ENCODE measurements around the gene PAN2.
"Not testable (repeated sequence)": the region's sequence is repeated elsewhere in the genome, so short reads cannot be mapped to it uniquely, and the experiment has no call there.

Gene PAN2

GRCh38 chr12:56333679-56334489, at the start of gene PAN2:
Gene PAN2 (minus strand): TSS chr12:56334000. CDS start chr12:56333094, 906 bp downstream.
- DNase-seq = peak; percentile 98

DNA sequence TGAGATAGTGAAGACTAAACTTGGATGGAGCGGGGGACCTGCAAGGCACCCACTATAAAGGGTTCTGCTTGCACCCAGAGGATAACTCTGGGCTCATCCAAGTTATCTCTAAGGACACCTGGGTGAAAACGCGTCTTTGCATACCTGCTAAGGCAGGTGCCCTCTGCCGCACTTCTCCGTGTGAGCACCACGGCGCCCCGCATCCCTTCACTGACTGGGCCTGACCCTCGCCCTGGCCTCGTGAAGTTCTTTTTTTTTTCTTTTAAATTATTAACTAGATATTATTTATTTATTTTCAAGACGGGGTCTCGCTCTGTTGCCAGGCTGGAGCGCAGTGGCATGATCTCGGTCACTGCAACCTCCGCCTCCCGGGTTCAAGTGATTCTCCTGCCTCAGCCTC, 48.8 kb upstream of the PAN2 start:
- no peak for DNase-seq

DNA sequence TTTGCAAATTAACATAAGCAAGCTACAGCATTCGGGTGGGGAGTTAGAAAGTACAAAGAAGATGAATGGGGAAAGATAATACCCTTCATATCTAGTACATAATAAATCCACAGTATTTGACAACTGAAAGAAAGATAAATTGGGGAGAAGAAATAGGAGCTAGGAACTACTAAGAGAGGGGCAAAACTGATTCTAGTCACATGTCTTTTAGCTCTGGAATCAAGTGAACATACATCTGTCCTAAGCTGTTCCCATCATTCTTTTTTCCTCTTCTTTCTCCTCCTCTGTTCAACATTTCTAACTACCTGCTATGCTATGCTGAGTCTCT, 44.2 kb upstream of the PAN2 start:
- no peak for DNase-seq

- DNase-seq = no peak
Measured at GRCh38 chr12:56377310-56377988, 43.6 kb upstream of the PAN2 start.

GRCh38 chr12:56375598-56376434, 42.0 kb upstream of the PAN2 start:
- no peak for DNase-seq

DNA sequence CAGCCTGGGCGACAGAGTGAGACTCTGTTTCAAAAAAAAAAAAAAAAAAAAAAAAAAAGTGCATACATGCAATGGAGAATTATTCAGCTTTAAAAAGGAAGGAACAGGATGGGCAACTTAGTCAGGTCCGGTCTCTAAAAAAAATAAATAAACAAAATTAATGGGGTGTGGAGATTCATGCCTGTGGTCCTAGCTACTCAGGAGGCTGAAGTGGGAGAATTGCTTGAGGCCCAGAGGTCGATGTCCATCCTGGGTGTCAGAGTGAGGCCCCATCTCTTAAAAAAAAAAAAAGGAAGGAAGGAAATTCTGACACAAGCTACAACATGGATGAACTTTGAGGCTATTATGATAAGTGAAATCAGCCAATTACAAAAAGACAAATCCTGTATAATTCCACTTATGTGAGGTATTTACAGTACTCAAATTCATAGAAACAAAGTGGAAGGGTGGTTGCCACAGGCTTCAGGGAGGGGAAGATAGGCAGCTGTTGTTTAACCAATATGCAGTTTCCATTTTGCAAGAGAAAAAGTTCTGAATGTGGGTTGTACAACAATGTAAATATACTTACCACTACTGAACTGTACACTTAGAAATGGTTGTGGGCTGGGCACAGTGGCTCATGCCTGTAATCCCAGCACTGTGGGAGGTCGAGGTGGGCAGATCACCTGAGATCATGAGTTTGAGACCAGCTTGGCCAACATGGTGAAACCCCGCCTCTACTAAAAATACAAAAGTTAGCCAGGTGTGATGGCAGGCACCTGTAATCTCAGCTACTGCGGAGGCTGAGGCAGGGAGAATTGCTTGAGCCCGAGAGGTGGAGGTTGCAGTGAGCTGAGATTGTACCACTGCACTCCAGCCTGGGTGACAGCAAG, 41.2 kb upstream of the PAN2 start:
- no peak for DNase-seq

DNA sequence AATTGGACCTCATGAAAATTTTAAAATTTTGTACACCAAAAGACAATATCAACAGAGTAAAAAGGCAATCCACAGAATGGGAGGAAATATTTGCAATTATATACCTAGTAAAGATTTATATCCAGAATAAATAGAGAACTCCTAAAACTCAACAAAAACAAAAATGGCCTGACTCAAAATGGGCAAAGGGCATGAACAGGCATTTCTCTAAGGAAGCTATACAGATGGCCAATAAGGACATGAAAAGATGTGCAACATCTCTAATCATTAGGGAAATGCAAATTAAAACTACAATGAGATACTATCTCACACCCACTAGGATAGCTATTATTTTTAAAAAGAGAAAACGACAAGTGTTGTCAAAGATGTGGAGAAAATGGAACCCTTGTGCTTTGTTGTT, 39.7 kb upstream of the PAN2 start:
- no peak for DNase-seq

- DNase-seq = no peak
Measured at GRCh38 chr12:56366948-56367347, 33.1 kb upstream of the PAN2 start.

DNA sequence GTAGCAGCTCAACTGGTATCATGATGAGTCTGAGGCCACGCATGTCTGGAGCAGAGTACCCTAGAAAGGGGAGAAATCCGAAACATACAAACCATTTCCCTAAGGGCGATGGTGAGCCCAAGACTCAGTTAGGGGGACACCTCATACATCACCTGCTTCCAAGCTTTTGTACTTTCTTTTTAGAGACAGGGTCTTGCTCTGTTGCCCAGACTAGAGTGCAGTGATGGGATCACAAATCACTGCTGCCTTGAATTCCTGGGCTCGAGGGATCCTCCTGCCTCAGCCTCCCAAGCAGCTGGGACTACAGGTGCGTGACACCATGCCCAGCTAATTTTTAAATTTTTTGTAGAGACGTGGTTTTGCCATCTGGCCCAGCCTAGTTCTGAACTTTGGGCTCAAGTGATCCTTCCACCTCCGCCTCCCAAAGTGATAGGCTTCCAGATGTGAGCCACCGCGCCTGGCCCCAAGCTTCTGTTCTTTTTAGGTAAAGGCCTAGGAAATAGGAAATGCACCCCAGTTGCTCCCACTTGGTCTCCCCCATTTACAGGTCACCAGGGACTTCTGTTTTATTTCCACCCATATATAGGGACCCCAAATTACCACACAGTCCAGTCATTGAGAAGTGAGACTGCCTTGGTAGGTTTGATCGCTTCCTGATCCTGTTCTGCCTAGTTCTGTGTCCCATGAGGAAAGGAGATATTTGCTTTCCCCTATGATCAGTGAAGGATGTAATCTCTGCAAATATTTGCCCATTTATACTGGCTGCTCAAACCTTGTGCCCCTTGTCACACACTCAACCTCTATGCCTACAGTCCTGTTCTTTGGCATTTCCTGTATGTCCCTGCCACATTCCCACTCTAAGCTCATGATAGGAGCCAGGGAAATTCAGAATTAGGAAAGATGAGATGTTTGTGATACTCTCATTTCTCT, 28.6 kb upstream of the PAN2 start, which contains the start of gene APOF:
Gene APOF, minus strand, starts transcription at position 728 of the 930 bp plus-strand sequence. Its CDS starts 112 bp downstream, at position 616.
- no peak for DNase-seq

DNA sequence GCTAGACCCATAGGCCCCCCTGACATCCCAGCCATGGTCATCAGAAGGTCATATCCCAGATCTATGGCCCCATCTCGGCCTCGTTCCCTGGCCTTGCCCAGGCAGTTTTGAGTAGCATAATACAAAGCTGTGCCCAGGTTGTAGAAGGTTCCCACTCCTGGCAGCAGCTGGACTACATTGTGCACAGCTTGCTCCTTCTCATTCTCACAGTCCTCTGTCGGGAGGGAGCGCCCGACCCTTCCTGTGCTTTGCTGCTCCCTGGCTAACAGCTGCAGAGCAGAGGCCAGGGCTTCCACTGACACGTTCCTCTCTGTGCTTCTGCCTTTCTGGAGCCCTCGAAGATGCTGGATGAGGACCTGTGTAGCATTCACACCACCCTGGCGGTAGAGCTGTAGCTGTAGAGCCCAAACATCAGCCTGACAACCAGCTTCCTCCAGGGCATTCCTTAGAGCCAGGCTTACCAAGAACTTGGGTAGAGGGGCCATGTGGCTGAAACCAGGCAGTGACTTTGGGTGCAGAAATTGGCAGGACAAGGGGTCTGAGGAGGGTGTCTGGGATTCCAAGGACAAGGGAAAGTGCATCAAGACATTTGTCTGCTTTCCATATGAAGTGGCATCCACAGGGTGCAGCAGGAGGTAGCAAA, 27.8 kb upstream of the PAN2 start:
- no peak for DNase-seq

- DNase-seq = peak; percentile 95
Measured at GRCh38 chr12:56359851-56360767, 26.3 kb upstream of the PAN2 start, which contains the start of gene STAT2. Gene STAT2 (minus strand): TSS chr12:56360107. CDS start chr12:56356571, 3,536 bp downstream.

- DNase-seq = no peak
Measured at GRCh38 chr12:56358836-56359532, 25.2 kb upstream of the PAN2 start.

- DNase-seq = no peak
Measured at GRCh38 chr12:56351325-56351724, 17.5 kb upstream of the PAN2 start.

DNA sequence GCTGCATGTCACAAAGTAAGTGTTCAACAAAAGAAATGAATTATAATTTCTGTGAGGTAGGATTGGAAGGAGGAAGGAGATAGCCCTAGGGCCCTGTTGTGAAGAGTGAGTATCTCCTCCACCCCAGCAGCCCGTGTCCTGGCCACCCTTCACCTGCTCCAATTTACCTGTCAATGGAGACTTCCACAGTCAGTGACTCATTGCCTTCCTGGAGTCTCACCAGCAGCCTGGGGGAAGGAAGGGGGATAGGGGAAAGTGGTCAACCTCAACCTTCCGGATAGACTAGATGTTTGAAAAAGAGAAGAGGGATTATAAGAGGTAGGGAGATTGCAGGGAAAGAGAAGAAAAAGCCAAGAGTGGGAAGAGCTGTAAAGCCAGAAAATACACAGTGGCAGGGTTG, 16.9 kb upstream of the PAN2 start:
- no peak for DNase-seq

DNA sequence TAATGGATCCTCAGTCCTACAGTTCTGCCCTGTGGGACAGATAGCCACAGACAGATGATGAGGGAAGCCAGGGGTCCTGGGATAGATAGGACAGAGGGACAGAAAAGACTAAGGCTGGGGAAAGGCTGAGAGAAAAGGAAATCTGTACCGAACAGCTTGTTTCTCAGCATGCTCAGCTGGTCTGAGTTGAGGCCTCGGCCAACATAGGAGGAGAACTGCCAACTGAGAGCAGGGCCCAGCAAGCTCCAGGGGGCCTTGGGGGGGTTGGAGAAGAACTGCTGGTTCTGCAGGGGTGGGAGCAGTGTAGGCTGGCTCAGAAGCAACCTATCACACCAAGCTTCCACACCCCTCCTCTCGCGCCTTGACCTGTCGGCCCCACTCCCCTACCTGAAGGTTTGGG, 15.0 kb upstream of the PAN2 start:
- no peak for DNase-seq

GRCh38 chr12:56347255-56347654, 13.5 kb upstream of the PAN2 start:
- DNase-seq = not testable (repeated sequence)

- no peak for DNase-seq
Measured at GRCh38 chr12:56346675-56347074, 12.9 kb upstream of the PAN2 start.

- DNase-seq = not testable (repeated sequence)
Measured at GRCh38 chr12:56342290-56342689, 8.5 kb upstream of the PAN2 start.

DNA sequence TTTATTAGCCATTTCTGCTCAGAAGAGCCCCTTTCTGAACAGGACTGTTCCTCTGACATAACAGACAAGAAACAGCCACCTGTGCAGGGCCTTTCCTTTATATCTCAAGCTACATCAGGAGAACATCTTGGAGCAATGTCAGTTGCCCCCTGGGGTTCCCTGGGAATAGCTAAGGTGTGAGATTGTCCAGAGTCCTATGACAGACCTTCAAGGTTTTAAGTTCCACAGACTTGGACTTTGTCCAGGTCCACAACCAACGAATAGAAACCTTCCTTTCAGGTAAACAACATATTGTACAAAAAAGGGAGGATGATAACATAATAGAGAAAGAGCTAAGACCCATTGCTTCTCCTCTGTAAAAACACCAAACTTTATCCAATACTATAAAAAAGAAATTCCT, 7.8 kb upstream of the PAN2 start:
- no peak for DNase-seq
